ENCODE results near the gene LOXHD1.

The LOXHD1 gene

DNA sequence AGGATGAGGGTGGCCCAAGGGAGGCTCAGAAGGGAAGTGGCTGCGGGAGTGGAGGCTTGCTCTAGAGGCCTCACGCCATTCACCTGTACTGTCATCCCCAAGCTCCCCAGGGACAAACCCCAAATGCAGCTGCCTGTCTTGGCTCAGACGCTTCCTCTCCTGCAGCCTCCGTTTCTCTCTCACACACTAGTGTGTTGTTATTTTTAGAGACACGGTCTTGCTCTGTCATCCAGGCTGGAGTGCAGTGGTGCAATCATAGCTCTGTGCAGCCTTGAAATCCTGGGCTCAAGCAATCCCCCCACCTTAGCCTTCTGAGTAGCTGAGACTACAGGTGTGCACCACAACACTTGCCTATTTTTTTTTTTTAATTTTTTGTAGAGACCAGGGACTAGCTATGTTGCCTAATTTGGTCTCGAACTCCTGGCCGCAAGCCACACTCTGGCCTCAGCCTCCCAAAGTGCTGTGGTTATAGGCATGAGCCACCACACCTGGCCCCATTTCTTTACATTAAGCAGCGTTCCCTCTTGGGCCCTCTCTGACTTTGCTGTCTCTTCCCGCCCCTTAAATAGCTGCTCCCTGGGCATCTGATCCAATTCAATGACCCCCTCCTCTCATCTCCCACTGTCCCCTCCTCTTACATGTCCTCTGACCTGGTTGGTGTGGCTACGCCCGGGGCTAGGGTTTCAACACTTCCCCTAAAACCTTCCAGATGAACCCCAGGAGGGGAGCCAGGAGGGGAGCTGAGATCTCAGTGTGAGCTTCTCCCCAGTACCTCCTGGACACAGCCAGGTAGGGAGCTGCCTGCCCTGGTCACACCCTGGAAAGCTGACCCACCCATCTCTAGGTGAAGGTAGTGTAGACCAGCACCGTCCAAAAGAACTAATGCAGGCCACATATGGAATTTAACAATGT lies 24.0 kb upstream of the LOXHD1 start:
- no peak overlapping the region for H3K4me3 ChIP-seq (ENCODE audit: low read depth, low read length)
- H3K4me2 ChIP-seq (ENCODE audit: low read length) = no peak overlapping the region
- no peak overlapping the region for H3K27ac ChIP-seq
- peaks cover 7% of the 10 kb centered on the region for H3K79me2 ChIP-seq
- H3K36me3 ChIP-seq (ENCODE audit: control insufficient read depth, insufficient read depth, low read length) = no peaks in the 10 kb centered on the region
- peaks cover 26% of the 10 kb centered on the region for H3K4me1 ChIP-seq
- H3K9me3 ChIP-seq (ENCODE audit: control insufficient read depth, low read length) = no peaks in the 10 kb centered on the region
- no peak overlapping the region for H3K9ac ChIP-seq
- no peaks in the 10 kb centered on the region for H3K27me3 ChIP-seq (ENCODE audit: control insufficient read depth, insufficient read depth, low read length)
- H2AFZ ChIP-seq = no peak overlapping the region
- TF ChIP-seq, protein P1, sequence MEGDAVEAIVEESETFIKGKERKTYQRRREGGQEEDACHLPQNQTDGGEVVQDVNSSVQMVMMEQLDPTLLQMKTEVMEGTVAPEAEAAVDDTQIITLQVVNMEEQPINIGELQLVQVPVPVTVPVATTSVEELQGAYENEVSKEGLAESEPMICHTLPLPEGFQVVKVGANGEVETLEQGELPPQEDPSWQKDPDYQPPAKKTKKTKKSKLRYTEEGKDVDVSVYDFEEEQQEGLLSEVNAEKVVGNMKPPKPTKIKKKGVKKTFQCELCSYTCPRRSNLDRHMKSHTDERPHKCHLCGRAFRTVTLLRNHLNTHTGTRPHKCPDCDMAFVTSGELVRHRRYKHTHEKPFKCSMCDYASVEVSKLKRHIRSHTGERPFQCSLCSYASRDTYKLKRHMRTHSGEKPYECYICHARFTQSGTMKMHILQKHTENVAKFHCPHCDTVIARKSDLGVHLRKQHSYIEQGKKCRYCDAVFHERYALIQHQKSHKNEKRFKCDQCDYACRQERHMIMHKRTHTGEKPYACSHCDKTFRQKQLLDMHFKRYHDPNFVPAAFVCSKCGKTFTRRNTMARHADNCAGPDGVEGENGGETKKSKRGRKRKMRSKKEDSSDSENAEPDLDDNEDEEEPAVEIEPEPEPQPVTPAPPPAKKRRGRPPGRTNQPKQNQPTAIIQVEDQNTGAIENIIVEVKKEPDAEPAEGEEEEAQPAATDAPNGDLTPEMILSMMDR (IDR thresholded peaks at IDR 0.05) = no peak

DNA sequence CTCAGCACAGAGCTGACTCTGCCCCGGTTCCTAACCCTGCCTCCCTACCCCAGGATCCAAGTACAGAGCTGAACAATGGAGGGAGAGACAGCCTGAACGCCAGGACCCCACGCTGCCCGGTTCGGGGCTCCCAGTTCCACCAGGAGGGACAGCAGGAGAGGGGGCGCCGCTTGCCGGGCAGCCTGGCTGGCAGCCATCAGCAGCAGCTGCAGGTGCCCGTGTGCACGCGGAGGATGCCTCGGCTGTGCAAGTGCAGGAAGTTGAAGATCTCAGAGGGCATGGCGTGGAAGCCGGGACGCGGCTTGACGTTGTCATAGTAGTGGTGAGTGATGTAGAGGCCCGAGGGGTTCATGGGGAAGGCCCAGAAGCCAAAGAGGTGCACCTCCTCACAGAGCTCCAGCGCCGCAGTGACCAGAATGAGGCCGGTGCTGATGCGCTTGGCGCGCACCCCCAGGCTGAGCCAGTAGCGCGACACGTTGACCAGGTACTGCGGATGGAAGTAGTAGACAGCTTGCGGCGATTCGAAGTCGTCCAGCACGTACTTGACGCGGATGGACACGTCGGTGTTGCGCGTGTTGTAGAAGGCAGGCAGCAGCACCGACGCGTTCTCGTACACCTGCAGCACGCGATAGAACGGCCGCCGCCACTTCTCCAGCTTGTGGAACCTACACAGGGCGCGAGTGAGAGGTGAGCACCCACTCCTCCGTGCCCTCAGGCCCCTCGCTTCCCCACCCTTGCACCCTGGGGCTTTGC lies 23.0 kb upstream of the LOXHD1 start:
- Histone ChIP-seq H3K27me3 (ENCODE audit: control insufficient read depth, insufficient read depth, low read length) (no peaks in the 10 kb centered on the region), H3K9ac (no peak overlapping the region), H3K9me3 (ENCODE audit: control insufficient read depth, low read length) (no peaks in the 10 kb centered on the region), H3K36me3 (ENCODE audit: control insufficient read depth, insufficient read depth, low read length) (no peaks in the 10 kb centered on the region), H3K4me3 (ENCODE audit: low read depth, low read length) (no peak overlapping the region), H3K4me2 (ENCODE audit: low read length) (no peak overlapping the region), H2AFZ (no peak overlapping the region), H3K4me1 (peaks cover 30% of the 10 kb centered on the region), H3K27ac (no peak overlapping the region), H3K79me2 (peaks cover 5% of the 10 kb centered on the region)
- TF ChIP-seq, protein P1 (IDR thresholded peaks at IDR 0.05) = no peak

DNA sequence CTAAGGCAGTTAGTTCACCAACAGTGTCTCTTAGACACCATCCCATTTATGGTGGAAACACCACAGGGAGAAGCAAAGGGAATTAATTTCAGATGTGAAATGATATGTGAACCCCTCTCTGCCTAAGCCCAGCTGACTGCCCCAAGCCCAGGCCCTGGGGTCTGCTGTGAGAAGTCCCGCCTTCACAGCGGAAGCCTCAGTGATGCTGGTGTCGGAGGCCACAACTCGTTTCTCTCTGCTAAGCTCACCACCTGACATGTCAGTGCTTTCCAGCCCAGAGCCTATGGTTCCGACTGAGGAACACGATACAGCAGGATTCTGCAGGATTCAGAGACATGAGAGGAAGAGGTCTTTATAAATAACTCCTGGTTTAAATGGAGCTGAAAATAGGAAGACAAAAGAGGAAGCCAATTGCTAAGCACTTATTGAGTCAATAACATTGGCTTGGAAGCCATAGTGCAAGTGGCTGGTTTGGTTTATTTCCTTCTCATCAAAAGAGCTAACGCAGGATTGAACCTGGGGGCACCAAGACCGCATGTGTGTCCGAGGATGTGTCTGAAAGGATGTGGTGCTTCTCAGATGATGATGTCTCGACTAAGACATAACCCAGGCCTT lies 21.9 kb upstream of the LOXHD1 start:
- Histone ChIP-seq H3K79me2 (peaks cover 5% of the 10 kb centered on the region), H3K27me3 (ENCODE audit: control insufficient read depth, insufficient read depth, low read length) (no peaks in the 10 kb centered on the region), H3K9ac (no peak overlapping the region), H2AFZ (no peak overlapping the region), H3K4me2 (ENCODE audit: low read length) (no peak overlapping the region), H3K4me1 (peaks cover 37% of the 10 kb centered on the region), H3K27ac (no peak overlapping the region), H3K4me3 (ENCODE audit: low read depth, low read length) (no peak overlapping the region), H3K9me3 (ENCODE audit: control insufficient read depth, low read length) (no peaks in the 10 kb centered on the region), H3K36me3 (ENCODE audit: control insufficient read depth, insufficient read depth, low read length) (no peaks in the 10 kb centered on the region)
- TF ChIP-seq, protein P1 (IDR thresholded peaks at IDR 0.05) = no peak

DNA sequence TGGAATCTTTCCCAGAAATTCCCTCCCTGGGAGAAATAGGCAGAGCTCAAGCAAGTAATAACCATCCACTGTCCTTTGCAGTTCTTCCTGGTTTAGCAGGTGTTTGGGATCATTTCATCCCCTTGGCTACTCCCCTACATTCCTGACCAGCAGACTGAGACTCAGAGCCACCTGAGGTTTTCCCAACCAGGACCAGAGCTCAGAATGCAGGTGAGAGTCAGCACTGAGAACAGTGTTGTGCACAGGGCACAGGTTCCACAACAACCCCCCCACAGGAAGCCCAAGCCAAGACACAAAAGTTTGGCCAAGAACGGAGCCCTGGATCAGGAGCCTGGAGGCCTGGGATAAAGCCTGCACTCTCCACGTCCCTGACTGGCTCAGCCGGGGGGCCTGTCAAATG lies 21.0 kb upstream of the LOXHD1 start:
- TF ChIP-seq, protein P1 (IDR thresholded peaks at IDR 0.05) = no peak
- Histone ChIP-seq H3K4me2 (ENCODE audit: low read length) (no peak overlapping the region), H3K9me3 (ENCODE audit: control insufficient read depth, low read length) (no peaks in the 10 kb centered on the region), H3K9ac (no peak overlapping the region), H3K27ac (peak overlapping the region; percentile 69), H3K4me1 (peaks cover 41% of the 10 kb centered on the region), H3K27me3 (ENCODE audit: control insufficient read depth, insufficient read depth, low read length) (no peaks in the 10 kb centered on the region), H2AFZ (peak overlapping the region; percentile 13), H3K36me3 (ENCODE audit: control insufficient read depth, insufficient read depth, low read length) (no peaks in the 10 kb centered on the region), H3K4me3 (ENCODE audit: low read depth, low read length) (no peak overlapping the region), H3K79me2 (peaks cover 2% of the 10 kb centered on the region)
